ENCODE results near the gene CALHM3. TPM values are rescaled to one million over a fixed set of nuclear protein-coding genes. Genes with fewer than 3 reads are reported as not detected.

CALHM3 gene
- total RNA-seq, 1 donor = not detected

DNA sequence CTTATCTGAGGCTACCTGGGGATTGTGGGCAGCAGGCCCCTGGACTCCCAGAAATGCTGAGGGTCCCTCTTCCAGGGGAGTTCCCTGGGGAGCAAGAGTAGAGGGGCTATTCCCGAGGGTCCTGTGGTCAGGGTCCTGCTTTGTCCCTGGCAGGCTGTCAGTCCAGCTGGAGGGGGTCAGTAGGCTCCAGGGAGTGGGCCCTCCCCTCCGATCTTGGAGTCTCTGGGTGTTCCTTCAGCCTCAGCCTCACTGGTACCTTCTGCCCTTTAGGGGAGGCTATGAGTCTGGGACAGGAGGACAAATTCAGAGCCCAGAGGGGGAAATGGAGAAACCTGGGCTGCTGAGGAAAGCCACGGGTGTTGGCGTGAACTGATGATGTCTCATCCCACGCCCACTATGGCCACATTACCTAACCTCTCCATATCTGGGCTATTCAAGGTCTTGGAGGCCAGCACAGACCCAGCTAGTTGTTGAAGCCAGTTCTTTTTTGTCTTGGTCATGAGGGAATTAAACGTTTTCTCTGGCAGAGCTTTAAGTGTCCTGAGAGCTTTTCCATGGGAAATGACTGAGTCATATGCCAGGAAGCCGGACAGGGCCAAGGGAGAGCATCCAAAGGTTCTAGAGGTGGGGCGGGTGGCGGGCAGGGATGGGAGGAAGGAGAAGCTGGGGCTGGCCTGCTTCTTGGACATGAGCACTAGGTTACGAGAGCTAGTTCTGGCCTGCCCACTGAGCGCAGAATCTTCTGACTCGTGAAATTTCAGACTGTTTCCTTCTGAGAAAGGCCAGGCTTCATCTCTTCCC, 33.1 kb downstream of the CALHM3 start:
- no peak overlapping the region for H3K4me3 ChIP-seq (ENCODE audit: insufficient read depth, low read length)
- peak; percentile 94 for DNase-seq (ENCODE audit: insufficient read length, low spot score, missing footprints)
- H3K4me2 ChIP-seq (ENCODE audit: insufficient read depth, low read length) = peak overlapping the region; percentile 27
- H3K27me3 ChIP-seq (ENCODE audit: insufficient read depth, low read length) = no peaks in the 10 kb centered on the region
- TF ChIP-seq, protein P1, sequence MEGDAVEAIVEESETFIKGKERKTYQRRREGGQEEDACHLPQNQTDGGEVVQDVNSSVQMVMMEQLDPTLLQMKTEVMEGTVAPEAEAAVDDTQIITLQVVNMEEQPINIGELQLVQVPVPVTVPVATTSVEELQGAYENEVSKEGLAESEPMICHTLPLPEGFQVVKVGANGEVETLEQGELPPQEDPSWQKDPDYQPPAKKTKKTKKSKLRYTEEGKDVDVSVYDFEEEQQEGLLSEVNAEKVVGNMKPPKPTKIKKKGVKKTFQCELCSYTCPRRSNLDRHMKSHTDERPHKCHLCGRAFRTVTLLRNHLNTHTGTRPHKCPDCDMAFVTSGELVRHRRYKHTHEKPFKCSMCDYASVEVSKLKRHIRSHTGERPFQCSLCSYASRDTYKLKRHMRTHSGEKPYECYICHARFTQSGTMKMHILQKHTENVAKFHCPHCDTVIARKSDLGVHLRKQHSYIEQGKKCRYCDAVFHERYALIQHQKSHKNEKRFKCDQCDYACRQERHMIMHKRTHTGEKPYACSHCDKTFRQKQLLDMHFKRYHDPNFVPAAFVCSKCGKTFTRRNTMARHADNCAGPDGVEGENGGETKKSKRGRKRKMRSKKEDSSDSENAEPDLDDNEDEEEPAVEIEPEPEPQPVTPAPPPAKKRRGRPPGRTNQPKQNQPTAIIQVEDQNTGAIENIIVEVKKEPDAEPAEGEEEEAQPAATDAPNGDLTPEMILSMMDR (IDR thresholded peaks at IDR 0.05; ENCODE audit: extremely low read depth, low read depth, low read length) = no peak
- peaks cover 71% of the 10 kb centered on the region for H3K36me3 ChIP-seq (ENCODE audit: insufficient read depth, low read length)
- peak overlapping the region; percentile 96 for H3K27ac ChIP-seq (ENCODE audit: low read depth, low read length)
- peaks cover 39% of the 10 kb centered on the region for H3K79me2 ChIP-seq (ENCODE audit: insufficient read depth, low read length)
- peaks cover 48% of the 10 kb centered on the region for H4K20me1 ChIP-seq (ENCODE audit: insufficient read depth, low read length)
- no peak overlapping the region for H2AFZ ChIP-seq (ENCODE audit: low read length)
- no peaks in the 10 kb centered on the region for H3K9me3 ChIP-seq (ENCODE audit: low read depth, low read length)
- H3K4me1 ChIP-seq (ENCODE audit: insufficient read depth, low read length) = peaks cover 55% of the 10 kb centered on the region

DNA sequence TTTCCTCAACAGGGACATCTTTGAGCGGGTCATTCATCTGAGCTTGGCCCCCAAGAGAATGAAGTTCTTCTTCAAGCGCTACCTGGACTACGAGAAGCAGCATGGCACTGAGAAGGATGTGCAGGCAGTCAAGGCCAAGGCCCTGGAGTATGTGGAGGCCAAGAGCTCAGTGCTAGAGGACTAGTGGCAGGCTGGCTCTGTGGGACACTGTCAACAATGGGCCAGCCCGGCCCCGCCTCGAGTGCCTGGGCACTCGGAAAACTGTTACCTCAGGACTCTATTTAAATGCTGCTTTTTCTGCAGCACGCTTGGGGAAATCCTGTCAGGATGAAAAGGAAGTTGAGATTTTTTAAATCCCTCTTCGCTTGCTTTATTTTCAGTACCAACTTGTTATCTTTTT, 33.7 kb downstream of the CALHM3 start:
- no peak overlapping the region for H3K4me3 ChIP-seq (ENCODE audit: insufficient read depth, low read length)
- H3K4me1 ChIP-seq (ENCODE audit: insufficient read depth, low read length) = peaks cover 49% of the 10 kb centered on the region
- H3K27me3 ChIP-seq (ENCODE audit: insufficient read depth, low read length) = no peaks in the 10 kb centered on the region
- H3K27ac ChIP-seq (ENCODE audit: low read depth, low read length) = peak overlapping the region; percentile 96
- no peak overlapping the region for H2AFZ ChIP-seq (ENCODE audit: low read length)
- peaks cover 34% of the 10 kb centered on the region for H3K79me2 ChIP-seq (ENCODE audit: insufficient read depth, low read length)
- peak overlapping the region; percentile 27 for H3K4me2 ChIP-seq (ENCODE audit: insufficient read depth, low read length)
- H3K9me3 ChIP-seq (ENCODE audit: low read depth, low read length) = no peaks in the 10 kb centered on the region
- TF ChIP-seq, protein P1 (IDR thresholded peaks at IDR 0.05; ENCODE audit: extremely low read depth, low read depth, low read length) = no peak
- H3K36me3 ChIP-seq (ENCODE audit: insufficient read depth, low read length) = peaks cover 74% of the 10 kb centered on the region
- no peak for DNase-seq (ENCODE audit: insufficient read length, low spot score, missing footprints)
- H4K20me1 ChIP-seq (ENCODE audit: insufficient read depth, low read length) = peaks cover 48% of the 10 kb centered on the region

DNA sequence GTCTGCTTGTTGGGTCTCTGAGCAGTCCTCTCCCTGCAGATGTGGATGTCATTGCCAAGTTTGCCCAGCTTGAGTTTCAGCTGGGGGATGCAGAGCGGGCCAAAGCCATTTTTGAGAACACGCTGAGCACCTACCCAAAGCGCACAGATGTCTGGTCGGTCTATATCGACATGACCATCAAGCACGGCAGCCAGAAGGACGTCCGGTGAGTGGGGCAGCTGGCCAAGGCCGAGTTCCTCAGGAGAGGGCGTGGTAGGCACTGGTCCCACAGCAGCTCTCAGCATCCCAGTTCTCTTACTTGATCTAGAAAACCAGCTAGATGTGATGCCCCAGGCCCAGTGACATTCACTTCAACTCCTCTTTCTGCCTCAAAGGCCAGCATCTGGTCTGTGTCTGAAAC, 34.6 kb downstream of the CALHM3 start:
- peaks cover 43% of the 10 kb centered on the region for H3K4me1 ChIP-seq (ENCODE audit: insufficient read depth, low read length)
- no peak for DNase-seq (ENCODE audit: insufficient read length, low spot score, missing footprints)
- H4K20me1 ChIP-seq (ENCODE audit: insufficient read depth, low read length) = peaks cover 48% of the 10 kb centered on the region
- H3K36me3 ChIP-seq (ENCODE audit: insufficient read depth, low read length) = peaks cover 72% of the 10 kb centered on the region
- no peaks in the 10 kb centered on the region for H3K27me3 ChIP-seq (ENCODE audit: insufficient read depth, low read length)
- H2AFZ ChIP-seq (ENCODE audit: low read length) = no peak overlapping the region
- no peak overlapping the region for H3K4me2 ChIP-seq (ENCODE audit: insufficient read depth, low read length)
- TF ChIP-seq, protein P1 (IDR thresholded peaks at IDR 0.05; ENCODE audit: extremely low read depth, low read depth, low read length) = no peak
- H3K9me3 ChIP-seq (ENCODE audit: low read depth, low read length) = no peaks in the 10 kb centered on the region
- H3K79me2 ChIP-seq (ENCODE audit: insufficient read depth, low read length) = peaks cover 25% of the 10 kb centered on the region
- H3K4me3 ChIP-seq (ENCODE audit: insufficient read depth, low read length) = no peak overlapping the region
- H3K27ac ChIP-seq (ENCODE audit: low read depth, low read length) = no peak overlapping the region

GRCh38 chr10:103443475-103444185, 35.4 kb downstream of the CALHM3 start:
- Histone ChIP-seq H2AFZ (ENCODE audit: low read length) (no peak overlapping the region), H3K4me3 (ENCODE audit: insufficient read depth, low read length) (no peak overlapping the region), H3K4me2 (ENCODE audit: insufficient read depth, low read length) (no peak overlapping the region), H3K27ac (ENCODE audit: low read depth, low read length) (no peak overlapping the region), H3K36me3 (ENCODE audit: insufficient read depth, low read length) (peaks cover 76% of the 10 kb centered on the region), H3K27me3 (ENCODE audit: insufficient read depth, low read length) (no peaks in the 10 kb centered on the region), H3K9me3 (ENCODE audit: low read depth, low read length) (no peaks in the 10 kb centered on the region), H4K20me1 (ENCODE audit: insufficient read depth, low read length) (peaks cover 42% of the 10 kb centered on the region), H3K79me2 (ENCODE audit: insufficient read depth, low read length) (peaks cover 21% of the 10 kb centered on the region), H3K4me1 (ENCODE audit: insufficient read depth, low read length) (peaks cover 35% of the 10 kb centered on the region)
- TF ChIP-seq, protein P1 (IDR thresholded peaks at IDR 0.05; ENCODE audit: extremely low read depth, low read depth, low read length) = no peak
- DNase-seq (ENCODE audit: insufficient read length, low spot score, missing footprints) = no peak
